ENCODE data around the gene SIVA1. TPM values are rescaled to one million over a fixed set of nuclear protein-coding genes. Genes with fewer than 3 reads are reported as not detected.

The SIVA1 gene
- polyA plus RNA-seq, 1 of the 3 experiments (the other 2 are of a cell fraction): 137 TPM

DNA sequence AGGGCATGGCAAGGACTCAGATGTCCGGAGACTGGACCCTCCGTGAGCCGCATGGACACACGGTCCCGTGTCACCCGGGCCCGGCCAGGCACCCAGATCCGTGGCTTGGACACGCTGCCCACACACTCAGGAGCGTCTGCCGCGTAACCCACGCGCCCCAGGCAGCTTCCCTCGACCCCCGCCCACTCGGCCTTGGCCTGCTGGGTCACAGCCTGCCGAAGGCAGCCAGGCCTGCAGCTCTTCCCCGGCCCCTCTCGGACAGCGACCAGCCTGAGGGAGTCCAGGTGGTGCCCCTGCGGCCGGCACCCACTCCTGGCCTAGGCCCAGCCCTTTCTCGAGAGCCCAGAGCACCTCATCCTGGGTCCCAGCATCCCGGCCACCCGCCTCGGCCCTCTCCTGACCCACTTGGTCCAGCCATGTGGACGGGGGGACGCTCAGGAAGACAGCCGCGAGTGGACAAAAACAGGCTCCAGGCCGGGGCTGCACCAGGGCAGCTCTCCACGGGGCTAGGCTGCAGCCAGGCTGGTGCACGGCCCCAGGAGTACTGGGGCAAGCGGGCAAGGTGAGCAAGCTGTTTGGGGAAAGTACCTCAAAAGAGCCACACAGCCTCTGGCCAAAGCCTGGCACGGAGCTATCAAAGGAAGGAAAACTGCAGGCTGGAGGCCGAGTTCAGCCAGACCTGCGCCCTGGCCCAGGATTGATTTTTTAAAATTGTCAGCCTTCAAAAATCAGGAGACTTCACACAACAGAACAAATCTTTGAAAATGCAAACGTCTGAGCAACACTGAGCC, 36.1 kb downstream of the SIVA1 start:
- Histone ChIP-seq H3K4me3 (ENCODE audit: low read depth in 2 of 2, low read length in 1 of 2) (no peak overlapping the region), H3K9me3 (no peaks in the 10 kb centered on the region), H4K20me1 (ENCODE audit: insufficient read depth) (peaks cover 85% of the 10 kb centered on the region), H2AFZ (ENCODE audit: low read depth) (no peak overlapping the region), H3K27ac (ENCODE audit: low read depth in 2 of 2, low read length in 1 of 2) (no peak overlapping the region), H3K27me3 (ENCODE audit: insufficient read depth) (no peaks in the 10 kb centered on the region), H3K9me2 (no peaks in the 10 kb centered on the region), H3K36me3 (replicated peaks in 1 of 2; ENCODE audit: control insufficient read depth in 1 of 2, insufficient read depth in 2 of 2, low read length in 1 of 2) (peaks cover 0 to 40% of the 10 kb centered on the region in 2 experiments), H3K9ac (no peak overlapping the region), H3K79me2 (ENCODE audit: insufficient read depth) (peaks cover 89% of the 10 kb centered on the region), H3K4me1 (ENCODE audit: control insufficient read depth in 1 of 2, insufficient read depth in 2 of 2, low read depth in 1 of 2, low read length in 1 of 2) (peaks cover 4 to 15% of the 10 kb centered on the region in 2 experiments; a peak in 3 of 4 replicates), H3K4me2 (no peak overlapping the region), H3F3A (replicated peaks; ENCODE audit: insufficient read depth) (no peaks in the 10 kb centered on the region)
- ChIA-PET POLR2A (interaction anchor here (0.5 kb wide), 1 partner anchor 37 kb away, joined by 3 read pairs; no protein-coding TSS in a partner anchor), CTCF (interaction anchor here (0.6 to 6.3 kb wide), 4 partner anchors 20 to 64 kb away, joined by 3 to 35 read pairs (median 3); no protein-coding TSS in a partner anchor)
- 93% methylated on average over 33 of the region's 39 CpGs for WGBS (ENCODE audit: low lambda C conversion rate)
- no peak for TF ChIP-seq USF1 (IDR thresholded peaks at IDR 0.05; ENCODE audit: borderline replicate concordance, low read depth)
- TF ChIP-seq ZBTB33 (IDR thresholded peaks at IDR 0.05; ENCODE audit: borderline replicate concordance, low read depth): no peak
- TF ChIP-seq TEAD4 (IDR thresholded peaks at IDR 0.05; ENCODE audit: borderline replicate concordance, insufficient read depth): no peak
- TF ChIP-seq GABPA (IDR thresholded peaks at IDR 0.05; ENCODE audit: low read depth): no peak
- TF ChIP-seq, protein P1, sequence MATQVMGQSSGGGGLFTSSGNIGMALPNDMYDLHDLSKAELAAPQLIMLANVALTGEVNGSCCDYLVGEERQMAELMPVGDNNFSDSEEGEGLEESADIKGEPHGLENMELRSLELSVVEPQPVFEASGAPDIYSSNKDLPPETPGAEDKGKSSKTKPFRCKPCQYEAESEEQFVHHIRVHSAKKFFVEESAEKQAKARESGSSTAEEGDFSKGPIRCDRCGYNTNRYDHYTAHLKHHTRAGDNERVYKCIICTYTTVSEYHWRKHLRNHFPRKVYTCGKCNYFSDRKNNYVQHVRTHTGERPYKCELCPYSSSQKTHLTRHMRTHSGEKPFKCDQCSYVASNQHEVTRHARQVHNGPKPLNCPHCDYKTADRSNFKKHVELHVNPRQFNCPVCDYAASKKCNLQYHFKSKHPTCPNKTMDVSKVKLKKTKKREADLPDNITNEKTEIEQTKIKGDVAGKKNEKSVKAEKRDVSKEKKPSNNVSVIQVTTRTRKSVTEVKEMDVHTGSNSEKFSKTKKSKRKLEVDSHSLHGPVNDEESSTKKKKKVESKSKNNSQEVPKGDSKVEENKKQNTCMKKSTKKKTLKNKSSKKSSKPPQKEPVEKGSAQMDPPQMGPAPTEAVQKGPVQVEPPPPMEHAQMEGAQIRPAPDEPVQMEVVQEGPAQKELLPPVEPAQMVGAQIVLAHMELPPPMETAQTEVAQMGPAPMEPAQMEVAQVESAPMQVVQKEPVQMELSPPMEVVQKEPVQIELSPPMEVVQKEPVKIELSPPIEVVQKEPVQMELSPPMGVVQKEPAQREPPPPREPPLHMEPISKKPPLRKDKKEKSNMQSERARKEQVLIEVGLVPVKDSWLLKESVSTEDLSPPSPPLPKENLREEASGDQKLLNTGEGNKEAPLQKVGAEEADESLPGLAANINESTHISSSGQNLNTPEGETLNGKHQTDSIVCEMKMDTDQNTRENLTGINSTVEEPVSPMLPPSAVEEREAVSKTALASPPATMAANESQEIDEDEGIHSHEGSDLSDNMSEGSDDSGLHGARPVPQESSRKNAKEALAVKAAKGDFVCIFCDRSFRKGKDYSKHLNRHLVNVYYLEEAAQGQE (IDR thresholded peaks at IDR 0.05; ENCODE audit: low read depth, low read length): no peak
- no peak for TF ChIP-seq ELF1 (IDR thresholded peaks at IDR 0.05)
- TF ChIP-seq RCOR1 (IDR thresholded peaks at IDR 0.05; ENCODE audit: low read length): no peak
- no peak for TF ChIP-seq MXI1 (IDR thresholded peaks at IDR 0.05; ENCODE audit: low read depth, low read length)
- no peak for TF ChIP-seq FOXM1 (IDR thresholded peaks at IDR 0.05; ENCODE audit: low read depth)
- TF ChIP-seq CTCF (IDR thresholded peaks at IDR 0.05): no peak
- TF ChIP-seq NFIC (IDR thresholded peaks at IDR 0.05; ENCODE audit: borderline replicate concordance): no peak
- no peak for TF ChIP-seq TAF1 (IDR thresholded peaks at IDR 0.05; ENCODE audit: borderline replicate concordance, low read depth, low read length)
- TF ChIP-seq GATA2 (CRISPR knock-in tag; IDR thresholded peaks at IDR 0.05): no peak
- TF ChIP-seq NRF1 (IDR thresholded peaks at IDR 0.05; ENCODE audit: low read depth, low read length): no peak
- TF ChIP-seq YY1 (IDR thresholded peaks at IDR 0.05; ENCODE audit: low read depth): no peak
- TF ChIP-seq, protein P2, sequence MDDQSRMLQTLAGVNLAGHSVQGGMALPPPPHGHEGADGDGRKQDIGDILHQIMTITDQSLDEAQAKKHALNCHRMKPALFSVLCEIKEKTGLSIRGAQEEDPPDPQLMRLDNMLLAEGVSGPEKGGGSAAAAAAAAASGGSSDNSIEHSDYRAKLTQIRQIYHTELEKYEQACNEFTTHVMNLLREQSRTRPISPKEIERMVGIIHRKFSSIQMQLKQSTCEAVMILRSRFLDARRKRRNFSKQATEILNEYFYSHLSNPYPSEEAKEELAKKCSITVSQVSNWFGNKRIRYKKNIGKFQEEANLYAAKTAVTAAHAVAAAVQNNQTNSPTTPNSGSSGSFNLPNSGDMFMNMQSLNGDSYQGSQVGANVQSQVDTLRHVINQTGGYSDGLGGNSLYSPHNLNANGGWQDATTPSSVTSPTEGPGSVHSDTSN (IDR thresholded peaks at IDR 0.05): no peak
- no peak for DNase-seq
